GM12878 (cell line): ENCODE measurements around the gene ADAMTS14. TPM values are rescaled to one million over a fixed set of nuclear protein-coding genes. Genes with fewer than 3 reads are reported as not detected.

Source experiments
- ATAC-seq: fragments of 200-7000 bp; cut with Tn5 transposase; 3 replicates; pipeline ENCODE4 v1.9.1; 2020; ENCODE audit warnings: mild to moderate bottlenecking, moderate library complexity
- BruUV-seq: library from RNA; stranded (reverse); fragments of 400-500 nt; replicated peaks from 2 replicates; lab custom pipeline; 2021; lab: Mats Ljungman, UMichigan
- CTCF ChIA-PET: fragments of 300-600 bp; sonication (Branson Sonifier 250); formaldehyde crosslinking; extraction: SDS; loops from one replicate; lab custom pipeline; 2021; ENCODE audit warnings: inconsistent platforms; lab: Yijun Ruan, JAX
- POLR2A ChIA-PET: fragments of 350-600 bp; formaldehyde crosslinking; extraction: SDS; loops from one replicate; lab custom pipeline; 2021; ENCODE audit warnings: inconsistent platforms; lab: Charles Lee
- RAD21 ChIA-PET: fragments of 300-600 bp; sonication (Branson Sonifier 250); formaldehyde crosslinking; loops from one replicate; lab custom pipeline; 2023; ENCODE audit warnings: antibody characterized with exemption; ENCODE audit not compliant: unreplicated experiment; lab: Charles Lee
- SMC1A ChIA-PET: fragments of 300-600 bp; sonication (Branson Sonifier 250); formaldehyde crosslinking; loops from one replicate; lab custom pipeline; 2023; ENCODE audit not compliant: unreplicated experiment, uncharacterized antibody; lab: Charles Lee
- DNase-seq: peaks from one replicate; pipeline ENCODE4 v3.0.0-alpha.2; 2011; ENCODE audit warnings: low read depth, low spot score
- FAIRE-seq: peaks from 3 replicates; lab custom pipeline; 2011; peaks lifted over from hg19 to GRCh38; lab: Jason Lieb, UNC
- H2AFZ ChIP-seq: 2 replicates; pipeline ENCODE4 v1.6.0; 2011; ENCODE audit warnings: low read depth, low read length, control low read depth; ENCODE audit not compliant: control insufficient read depth
- H3K27ac ChIP-seq: 2 replicates; pipeline ENCODE4 v1.5.1; 2011; ENCODE audit warnings: control low read depth; ENCODE audit not compliant: control insufficient read depth, insufficient read depth
- H3K27me3 ChIP-seq, 2 experiments: replicated peaks in 1 of 2; 2 replicates each; pipeline versions ENCODE4 v1.6.0 to v1.6.1; 2011; ENCODE audit warnings: low read length in 1 of 2; ENCODE audit not compliant: control insufficient read depth in 2 of 2, insufficient read depth in 2 of 2
- H3K36me3 ChIP-seq, 2 experiments: 2 replicates each; pipeline ENCODE4 v1.5.1; 2011; ENCODE audit warnings: low read length in 1 of 2; ENCODE audit not compliant: control insufficient read depth in 2 of 2, insufficient read depth in 2 of 2
- H3K4me1 ChIP-seq: 2 replicates; pipeline ENCODE4 v1.6.1; 2011; ENCODE audit warnings: mild to moderate bottlenecking, low read length, moderate library complexity, mixed read lengths; ENCODE audit not compliant: control insufficient read depth, insufficient read depth
- H3K4me2 ChIP-seq: 2 replicates; pipeline ENCODE4 v1.6.0; 2011; ENCODE audit warnings: control low read depth; ENCODE audit not compliant: control insufficient read depth, insufficient read depth
- H3K4me3 ChIP-seq: fragments of 200-600 bp; sonication (generic); 2 replicates; pipeline ENCODE4 v1.5.1; 2016
- H3K79me2 ChIP-seq: 2 replicates; pipeline ENCODE4 v1.6.0; 2011; ENCODE audit warnings: low read length; ENCODE audit not compliant: control insufficient read depth, insufficient read depth
- H3K9ac ChIP-seq: 2 replicates; pipeline ENCODE4 v1.8.0; 2011; ENCODE audit warnings: low read length, control low read depth, mixed read lengths; ENCODE audit not compliant: control insufficient read depth, insufficient read depth
- H3K9me3 ChIP-seq: replicated peaks from 3 replicates; pipeline ENCODE4 v1.5.1; 2011; ENCODE audit warnings: mild to moderate bottlenecking, low read length; ENCODE audit not compliant: control insufficient read depth, insufficient read depth
- H4K20me1 ChIP-seq: 2 replicates; pipeline ENCODE4 v1.6.0; 2011; ENCODE audit not compliant: control insufficient read depth, insufficient read depth
- GABPA ChIP-seq: IDR thresholded peaks from 2 replicates; pipeline ENCODE4 v1.6.1; 2014; ENCODE audit warnings: antibody characterized with exemption, low read depth, mild to moderate bottlenecking, inconsistent platforms
- IRF4 ChIP-seq: IDR thresholded peaks from 2 replicates; pipeline ENCODE4 v1.6.1; 2011; ENCODE audit warnings: low read depth, low read length
- MEF2B ChIP-seq: fragments of 450-650 bp; IDR thresholded peaks from 2 replicates; pipeline ENCODE4 v1.6.1; 2018; ENCODE audit warnings: mild to moderate bottlenecking, moderate library complexity; ENCODE audit not compliant: partially characterized antibody, poor library complexity, severe bottlenecking
- NFIC ChIP-seq: IDR thresholded peaks from 2 replicates; pipeline ENCODE4 v1.6.1; 2012; ENCODE audit warnings: low read depth, mild to moderate bottlenecking, inconsistent platforms, low read length, moderate library complexity
- RAD51 ChIP-seq: fragments of 450-650 bp; IDR thresholded peaks from 2 replicates; pipeline ENCODE4 v1.6.1; 2016; ENCODE audit warnings: moderate library complexity, mild to moderate bottlenecking, inconsistent platforms
- SMARCA5 ChIP-seq: fragments of 450-650 bp; IDR thresholded peaks from 2 replicates; pipeline ENCODE4 v1.6.1; 2017; ENCODE audit warnings: mild to moderate bottlenecking
- SMC3 ChIP-seq: IDR thresholded peaks from 2 replicates; pipeline ENCODE4 v1.6.1; 2011; ENCODE audit warnings: low read length, improper control_type of control experiment, borderline replicate concordance
- WGBS: methylation state at CpG from one replicate; pipeline ENCODE4 v1.1.6; 2016; ENCODE audit warnings: low lambda C conversion rate; ENCODE audit not compliant: insufficient replicate concordance, insufficient coverage; ENCODE audit errors: missing lambda C conversion rate; 5-methylcytosine and 5-hydroxymethylcytosine counted together
- in situ Hi-C: fragments of 300-500 bp; cut with MboI; formaldehyde crosslinking; loops from 9 replicates; pipeline ENCODE4 v1.14.3; 2018; ENCODE audit warnings: mixed read lengths
- intact Hi-C: fragments of 100-400 bp; cut with micrococcal nuclease; formaldehyde crosslinking; loops from one replicate; pipeline ENCODE4 v1.14.2; 2022; ENCODE audit not compliant: unreplicated experiment
- polyA plus RNA-seq, 11 experiments: library from polyadenylated mRNA; depleted of rRNA in 4 of 11; unstranded in 6 of 11; stranded (reverse) in 5 of 11; fragments of >200 nt; fragmentation: Nextera tagmentation in 4 of 11; fragmentation: Illumina TruSeq in 1 of 11; extraction: Ambion mirVana in 4 of 11; extraction: Trizol in 1 of 11; gene quantifications; 1 replicate in 1 of 11; 2 replicates in 10 of 11; pipeline versions ENCODE4 v1.2.1 to v1.2.3, GENCODE V29; 2011 to 2016; ENCODE audit warnings: inconsistent platforms in 2 of 11, missing spikeins in 2 of 11, low read depth in 1 of 11
- total RNA-seq, 4 experiments: library from RNA; depleted of rRNA in 3 of 4; stranded (reverse); fragments of >200 nt in 3 of 4; fragmentation: Illumina TruSeq in 1 of 4; extraction: Trizol in 1 of 4; gene quantifications; 2 replicates each; pipeline versions ENCODE4 v1.2.1 to v1.2.3, GENCODE V29; 2013 to 2021

Gene ADAMTS14
- total and polyA plus RNA-seq, 10 of the 15 experiments (the other 5 are each of a cell fraction or from before 2014, with no cell fraction given): 0.03 to 0.05 TPM; not detected in 8

DNA sequence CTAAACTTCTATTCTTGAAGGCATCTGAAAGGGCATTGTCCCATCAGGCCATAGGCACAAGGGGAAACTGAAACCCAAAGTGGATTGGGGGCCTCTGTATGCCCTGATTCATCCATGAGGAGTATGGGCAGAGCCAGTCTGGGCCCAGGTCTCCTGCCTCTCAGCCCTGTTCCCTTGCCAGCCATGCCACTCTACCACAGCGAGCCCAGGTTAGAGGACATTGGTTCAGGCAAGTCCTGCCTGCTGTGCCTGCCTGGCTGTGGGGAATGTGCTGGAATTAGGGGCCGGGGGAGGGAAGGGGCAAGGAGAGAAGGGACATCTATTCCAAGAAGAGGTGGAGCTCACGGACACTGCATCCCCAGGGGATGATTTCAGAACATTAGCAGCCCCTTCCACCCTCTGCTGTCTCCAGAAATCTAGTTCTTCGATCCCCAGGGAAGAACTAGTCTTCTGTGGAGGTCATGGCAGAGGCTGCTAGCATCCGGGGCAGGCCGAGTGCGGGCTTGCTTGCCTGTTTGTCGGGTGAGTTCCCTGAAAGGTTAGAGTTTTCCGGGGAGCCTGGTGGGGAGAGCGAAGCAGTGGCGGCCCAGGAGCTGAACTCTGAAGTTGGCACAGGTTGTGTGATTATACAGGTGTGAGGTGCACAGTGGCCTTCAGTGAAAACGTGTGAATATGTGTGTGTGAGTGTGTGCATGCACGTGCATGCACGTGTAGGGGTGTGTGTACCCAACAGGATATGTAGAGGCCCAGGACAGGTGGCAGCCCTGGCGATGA is 75.1 kb downstream of the ADAMTS14 start (continued):
- no peak for TF ChIP-seq SMARCA5

DNA sequence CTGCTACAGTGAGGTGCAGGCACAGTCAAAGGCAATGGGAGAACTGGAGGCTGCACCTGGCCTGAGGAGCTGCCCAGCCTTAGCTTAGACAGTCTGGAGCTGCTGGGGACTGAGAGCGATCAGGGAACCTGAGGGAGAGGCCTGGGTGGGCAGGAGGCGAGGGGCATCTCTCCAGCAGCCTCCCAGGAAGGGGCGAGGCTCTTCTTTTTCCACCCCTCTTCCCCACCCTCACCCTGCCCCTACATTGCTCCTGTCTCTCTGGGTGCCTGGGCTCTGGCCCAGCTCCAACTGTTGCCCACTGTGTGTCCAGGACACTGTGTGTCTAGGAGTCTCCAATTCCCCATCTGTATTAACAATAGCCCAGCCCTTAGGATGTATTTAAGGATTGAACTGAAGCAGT is 76.0 kb downstream of the ADAMTS14 start:
- in situ Hi-C loops: no loop called here

More for the DNA sequence above, 76.0 kb downstream of the ADAMTS14 start:
- ChIA-PET SMC1A (interaction anchor here (1.5 kb wide), 1 partner anchor 10 kb away, joined by 7 read pairs; no protein-coding TSS in a partner anchor), RAD21 (no interaction called here), CTCF (no interaction called here), POLR2A (interaction anchor here (0.6 kb wide), 1 partner anchor 527 kb away, joined by 3 read pairs; no protein-coding TSS in a partner anchor)
- ATAC-seq (no peak), DNase-seq (no peak), FAIRE-seq (no peak)
- H3K4me3 ChIP-seq: no peak overlapping the region
- no peak overlapping the region for H3K27ac ChIP-seq
- no peaks in the 10 kb centered on the region for H3K4me1 ChIP-seq
- WGBS: 0% methylated on average over 2 of the region's 3 CpGs
- intact Hi-C loops: no loop called here
- H3K4me2 ChIP-seq: no peak overlapping the region
- no peaks in the 10 kb centered on the region for H3K27me3 ChIP-seq
- TF ChIP-seq SMC3 (no peak), NFIC (no peak), MEF2B (no peak), GABPA (no peak), RAD51 (no peak), IRF4 (no peak)
- no peaks in the 10 kb centered on the region for H3K9me3 ChIP-seq
- BruUV-seq: no TSS peak
- no peak overlapping the region for H3K9ac ChIP-seq
- H4K20me1 ChIP-seq: no peaks in the 10 kb centered on the region
- no peaks in the 10 kb centered on the region for H3K79me2 ChIP-seq
- H2AFZ ChIP-seq: no peak overlapping the region
- no peaks in the 10 kb centered on the region for H3K36me3 ChIP-seq
